Bronchial epithelial cell (primary cell): ENCODE results near the gene MBD5. TPM values are rescaled to one million over a fixed set of nuclear protein-coding genes. Genes with fewer than 3 reads are reported as not detected.

ENCODE experiments used
- DNase-seq: peaks from one replicate; pipeline ENCODE4 v3.0.0-alpha.2; 2010; ENCODE audit warnings: low read depth
- FAIRE-seq: peaks from 2 replicates; lab custom pipeline; 2011; peaks lifted over from hg19 to GRCh38; lab: Jason Lieb, UNC
- H3K27me3 ChIP-seq: 2 replicates; pipeline ENCODE4 v1.5.1; 2011; ENCODE audit warnings: low read length; ENCODE audit not compliant: control insufficient read depth, insufficient read depth
- H3K36me3 ChIP-seq: 2 replicates; pipeline ENCODE4 v1.5.1; 2011; ENCODE audit warnings: low read length; ENCODE audit not compliant: control insufficient read depth, insufficient read depth
- H3K4me3 ChIP-seq: 2 replicates; pipeline ENCODE4 v1.5.1; 2011; ENCODE audit warnings: mild to moderate bottlenecking, low read depth, low read length, control low read depth
- total RNA-seq: library from RNA; depleted of rRNA; stranded (reverse); fragments of >200 nt; gene quantifications from 2 replicates; pipeline ENCODE4 v1.2.1, GENCODE V29; 2014
- TF ChIP-seq, protein P1 (sequence below): IDR thresholded peaks from 2 replicates; pipeline ENCODE4 v1.5.1; 2011; ENCODE audit warnings: mild to moderate bottlenecking, moderate library complexity, low read length, control low read depth, inconsistent platforms; ENCODE audit not compliant: insufficient read depth, severe bottlenecking

The MBD5 gene
- total RNA-seq, 1 donor from 2014 or later: 5.3 TPM

DNA sequence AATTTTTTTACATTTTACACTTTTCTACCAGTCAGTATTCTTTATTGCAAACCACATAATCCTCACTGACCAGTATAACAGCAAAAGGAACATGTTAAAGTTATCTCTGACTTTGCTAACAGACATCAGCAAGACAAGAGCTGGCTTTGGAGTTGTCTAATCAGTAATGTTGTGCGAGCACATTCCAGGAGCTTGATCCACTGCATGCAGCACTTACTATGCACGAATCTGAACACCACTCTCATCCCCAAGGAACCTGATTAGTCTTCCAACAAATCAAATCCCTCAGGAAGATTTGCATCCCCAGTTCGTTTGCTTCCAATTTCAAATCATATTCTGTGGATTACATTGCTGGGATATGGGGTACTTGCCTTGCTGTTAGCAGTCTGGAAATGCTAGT, 354.3 kb downstream of the MBD5 start:
- FAIRE-seq: peak; percentile 52
- TF ChIP-seq, protein P1, sequence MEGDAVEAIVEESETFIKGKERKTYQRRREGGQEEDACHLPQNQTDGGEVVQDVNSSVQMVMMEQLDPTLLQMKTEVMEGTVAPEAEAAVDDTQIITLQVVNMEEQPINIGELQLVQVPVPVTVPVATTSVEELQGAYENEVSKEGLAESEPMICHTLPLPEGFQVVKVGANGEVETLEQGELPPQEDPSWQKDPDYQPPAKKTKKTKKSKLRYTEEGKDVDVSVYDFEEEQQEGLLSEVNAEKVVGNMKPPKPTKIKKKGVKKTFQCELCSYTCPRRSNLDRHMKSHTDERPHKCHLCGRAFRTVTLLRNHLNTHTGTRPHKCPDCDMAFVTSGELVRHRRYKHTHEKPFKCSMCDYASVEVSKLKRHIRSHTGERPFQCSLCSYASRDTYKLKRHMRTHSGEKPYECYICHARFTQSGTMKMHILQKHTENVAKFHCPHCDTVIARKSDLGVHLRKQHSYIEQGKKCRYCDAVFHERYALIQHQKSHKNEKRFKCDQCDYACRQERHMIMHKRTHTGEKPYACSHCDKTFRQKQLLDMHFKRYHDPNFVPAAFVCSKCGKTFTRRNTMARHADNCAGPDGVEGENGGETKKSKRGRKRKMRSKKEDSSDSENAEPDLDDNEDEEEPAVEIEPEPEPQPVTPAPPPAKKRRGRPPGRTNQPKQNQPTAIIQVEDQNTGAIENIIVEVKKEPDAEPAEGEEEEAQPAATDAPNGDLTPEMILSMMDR: no peak
- no peaks in the 10 kb centered on the region for H3K36me3 ChIP-seq
- no peaks in the 10 kb centered on the region for H3K27me3 ChIP-seq
- DNase-seq: no peak
- H3K4me3 ChIP-seq: no peak overlapping the region

DNA sequence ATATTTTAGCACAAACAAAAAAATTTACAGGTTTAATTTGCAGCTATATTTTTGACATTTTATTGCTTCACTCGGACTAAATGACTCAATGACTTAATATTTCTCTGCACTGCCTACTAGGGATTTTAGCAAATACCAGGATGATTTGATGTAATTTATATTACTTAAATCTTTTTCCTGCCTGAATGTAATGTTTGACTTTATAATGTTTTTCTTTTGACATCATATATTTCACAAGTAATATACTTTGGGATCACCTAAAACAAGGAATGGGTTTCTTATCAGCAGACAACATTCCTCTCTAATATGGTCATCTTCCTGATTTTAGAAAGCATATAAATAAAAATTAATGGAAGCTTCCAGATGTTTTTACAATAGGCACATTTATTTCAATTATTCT, 370.4 kb downstream of the MBD5 start:
- H3K36me3 ChIP-seq: no peaks in the 10 kb centered on the region
- no peak overlapping the region for H3K4me3 ChIP-seq
- DNase-seq: peak; percentile 71
- no peak for FAIRE-seq
- H3K27me3 ChIP-seq: no peaks in the 10 kb centered on the region
- TF ChIP-seq, protein P1: no peak

DNA sequence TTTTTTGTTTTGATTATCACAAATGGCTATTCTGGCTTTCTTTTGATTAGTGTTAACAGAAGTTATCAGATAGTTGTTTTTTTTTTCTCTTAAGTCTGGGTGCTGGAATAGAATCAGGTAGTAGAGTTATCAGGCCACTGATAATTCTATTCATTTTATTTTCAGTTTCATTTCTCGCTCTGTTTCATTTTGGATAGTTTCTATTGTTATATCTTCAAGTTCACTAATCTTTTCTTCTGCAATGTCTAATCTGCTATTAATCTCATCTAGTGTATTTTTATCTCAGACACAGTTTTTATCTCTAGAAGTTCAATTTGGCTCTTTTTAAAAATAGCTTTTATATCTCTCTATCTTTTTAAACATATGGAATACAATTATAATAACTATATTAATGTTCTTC, 381.9 kb downstream of the MBD5 start:
- FAIRE-seq: no peak

DNA sequence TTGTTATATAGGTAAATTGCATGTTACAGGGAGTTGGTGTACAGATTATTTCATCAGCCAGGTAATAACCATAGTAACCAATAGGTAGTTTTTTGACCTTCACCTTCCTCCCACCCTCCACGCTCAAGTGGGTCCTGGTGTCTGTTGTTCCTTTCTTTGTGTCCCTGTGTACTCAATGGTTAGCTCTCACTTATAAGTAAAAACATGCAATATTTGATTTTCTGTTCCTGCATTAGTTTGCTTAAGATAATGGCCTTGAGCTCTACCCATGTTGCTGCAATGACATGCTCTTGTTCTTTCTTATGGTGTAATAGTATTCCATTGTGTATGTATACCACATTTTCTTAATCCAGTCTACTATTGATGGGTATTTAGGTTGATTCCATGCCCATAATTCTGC, 390.0 kb downstream of the MBD5 start:
- no peaks in the 10 kb centered on the region for H3K36me3 ChIP-seq
- FAIRE-seq: no peak
- DNase-seq: no peak
- no peak overlapping the region for H3K4me3 ChIP-seq
- H3K27me3 ChIP-seq: no peaks in the 10 kb centered on the region
- TF ChIP-seq, protein P1: no peak

More for the DNA sequence above, 381.9 kb downstream of the MBD5 start:
- no peak overlapping the region for H3K4me3 ChIP-seq
- no peaks in the 10 kb centered on the region for H3K27me3 ChIP-seq
- no peaks in the 10 kb centered on the region for H3K36me3 ChIP-seq
- TF ChIP-seq, protein P1: no peak
- no peak for DNase-seq

DNA sequence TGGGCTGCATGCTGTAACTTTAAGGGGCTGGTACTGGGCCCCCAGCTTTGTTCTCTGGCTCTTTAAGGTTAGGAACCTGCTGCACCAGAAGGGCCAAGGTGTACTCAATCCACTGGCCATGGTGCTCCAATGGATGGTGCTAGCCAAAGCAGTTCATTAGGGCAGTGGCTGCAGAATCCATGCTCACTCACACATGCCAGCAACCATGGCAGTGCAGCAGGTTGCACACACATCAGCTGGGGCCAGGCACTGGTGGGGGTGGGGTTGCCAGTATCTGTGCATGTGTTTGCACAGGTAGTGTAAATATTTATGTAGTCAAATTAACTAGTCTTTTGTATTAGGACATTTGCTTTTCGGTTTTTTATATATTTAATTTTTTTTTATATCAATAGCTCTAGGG, 395.4 kb downstream of the MBD5 start:
- TF ChIP-seq, protein P1: no peak
- no peaks in the 10 kb centered on the region for H3K36me3 ChIP-seq
- no peak for DNase-seq
- H3K4me3 ChIP-seq: no peak overlapping the region
- no peak for FAIRE-seq
- H3K27me3 ChIP-seq: no peaks in the 10 kb centered on the region

DNA sequence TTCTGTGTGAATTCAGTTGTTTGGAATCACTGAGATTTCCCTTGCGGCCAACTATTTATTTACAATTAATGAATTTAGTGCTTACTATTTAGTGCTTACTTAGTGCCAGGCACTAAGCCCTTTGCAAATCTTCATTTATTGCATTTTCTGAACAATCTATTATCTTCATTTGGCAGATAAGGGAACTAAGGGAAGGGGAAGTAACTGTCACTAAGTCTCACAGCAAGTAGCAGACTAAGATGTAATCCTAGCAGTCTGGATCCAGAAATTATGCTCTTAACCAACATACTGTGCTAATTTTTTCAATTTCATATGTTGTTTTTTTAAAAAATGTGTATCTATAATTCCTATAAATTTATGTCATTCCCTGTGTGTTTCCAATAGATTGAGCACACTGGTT, 409.2 kb downstream of the MBD5 start:
- FAIRE-seq (no peak), DNase-seq (no peak)
- Histone ChIP-seq H3K36me3 (no peaks in the 10 kb centered on the region), H3K4me3 (no peak overlapping the region), H3K27me3 (no peaks in the 10 kb centered on the region)
- TF ChIP-seq, protein P1: no peak
